GM23338 (cell line): ENCODE data around the gene SH2D4B.
"Not testable (repeated sequence)": the region's sequence is repeated elsewhere in the genome, so short reads cannot be mapped to it uniquely, and the experiment has no call there.

ENCODE experiments used
- CTCF ChIP-seq, 2 experiments: fragments of 200-600 bp in 1 of 2; sonication (generic) in 1 of 2; conservative IDR thresholded peaks; 2 replicates each; pipeline versions ENCODE4 v1.5.1 to v1.6.1; 2016 to 2017; ENCODE audit warnings: antibody characterized with exemption in 2 of 2, low read depth in 2 of 2, mild to moderate bottlenecking in 2 of 2, moderate library complexity in 1 of 2
- EZH2 ChIP-seq: fragments of 200-600 bp; sonication (generic); IDR thresholded peaks from one replicate; pipeline ENCODE4 v1.8.0; 2017; ENCODE audit warnings: antibody characterized with exemption, mild to moderate bottlenecking, low read depth; ENCODE audit not compliant: unreplicated experiment
- STAT1 ChIP-seq: IDR thresholded peaks from one replicate; pipeline ENCODE4 v1.6.1; 2016; ENCODE audit warnings: antibody characterized with exemption; ENCODE audit not compliant: unreplicated experiment
- ZNF462 ChIP-seq: fragments of 250-450 bp; sonication (Bioruptor Pico); IDR thresholded peaks from 2 replicates; pipeline ENCODE4 v1.5.0; 2020; ENCODE audit warnings: mild to moderate bottlenecking, moderate library complexity

DNA sequence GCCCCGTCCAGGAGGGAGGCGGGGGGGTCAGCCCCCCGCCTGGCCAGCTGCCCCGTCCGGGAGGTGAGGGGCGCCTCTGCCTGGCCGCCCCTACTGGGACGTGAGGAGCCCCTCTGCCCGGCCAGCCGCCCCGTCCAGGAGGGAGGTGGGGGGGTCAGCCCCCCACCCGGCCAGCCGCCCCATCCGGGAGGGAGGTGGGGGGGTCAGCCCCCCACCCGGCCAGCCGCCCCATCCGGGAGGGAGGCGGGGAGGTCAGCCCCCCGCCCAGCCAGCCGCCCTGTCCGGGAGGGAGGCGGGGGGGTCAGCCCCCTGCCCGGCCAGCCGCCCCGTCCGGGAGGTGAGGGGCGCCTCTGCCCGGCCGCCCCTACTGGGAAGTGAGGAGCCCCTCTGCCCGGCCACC lies 3.1 kb upstream of the SH2D4B start:
- TF ChIP-seq CTCF (conservative IDR thresholded peaks at IDR 0.05; ENCODE audit: low read depth in 2 of 2); EZH2; ZNF462 (CRISPR knock-in tag); STAT1: not testable (repeated sequence)
